Gastrocnemius medialis (tissue), 4 donors: Measurements from ENCODE around the gene SIPA1L2. TPM values are rescaled to one million over a fixed set of nuclear protein-coding genes. Genes with fewer than 3 reads are reported as not detected.

Source experiments
- ATAC-seq, 2 donors: fragments of 150-250 bp; one replicate each; pipeline ENCODE4 v1.9.1; 2016
- DNase-seq, 2 donors: peaks; one replicate each; pipeline ENCODE4 v3.0.0-alpha.2; 2019
- H3K27ac ChIP-seq, 4 donors: fragments of 200-600 bp; sonication (generic); 1 replicate in 1 of 4; 2 replicates in 3 of 4; pipeline ENCODE4 v1.5.1; 2016 to 2018; ENCODE audit warnings: mild to moderate bottlenecking in 2 of 4, moderate library complexity in 1 of 4
- H3K27me3 ChIP-seq, 3 donors: fragments of 200-600 bp; sonication (generic) in 2 of 3; 1 replicate in 1 of 3; 2 replicates in 2 of 3; pipeline versions ENCODE4 v1.5.1 to v1.6.0; 2016 to 2019; ENCODE audit warnings: mild to moderate bottlenecking in 1 of 3, moderate library complexity in 1 of 3
- H3K36me3 ChIP-seq, 2 donors: fragments of 200-600 bp; sonication (generic) in 1 of 2; one replicate each; pipeline ENCODE4 v1.5.1; 2017 to 2018
- H3K4me1 ChIP-seq, 2 donors: fragments of 200-600 bp; sonication (generic) in 1 of 2; one replicate each; pipeline ENCODE4 v1.5.1; 2016 to 2017; ENCODE audit warnings: mild to moderate bottlenecking in 2 of 2
- H3K4me3 ChIP-seq, 4 donors: fragments of 200-600 bp; sonication (generic) in 3 of 4; 1 replicate in 1 of 4; 2 replicates in 3 of 4; pipeline ENCODE4 v1.5.1; 2016 to 2019; ENCODE audit warnings: mild to moderate bottlenecking in 2 of 4
- H3K9me3 ChIP-seq, 3 donors: fragments of 200-600 bp; sonication (generic) in 2 of 3; 1 replicate in 1 of 3; 2 replicates in 2 of 3; pipeline ENCODE4 v1.5.1; 2016 to 2019
- CTCF ChIP-seq, 5 experiments: fragments of 450-650 bp in 3 of 5; fragments of 200-600 bp in 2 of 5; sonication (generic) in 2 of 5; IDR thresholded peaks in 4 of 5; conservative IDR thresholded peaks in 1 of 5; 1 replicate in 4 of 5; 2 replicates in 1 of 5; pipeline ENCODE4 v1.5.1; 2016 to 2019; ENCODE audit warnings: antibody characterized with exemption in 5 of 5, mild to moderate bottlenecking in 3 of 5, moderate library complexity in 3 of 5
- POLR2A ChIP-seq, 2 donors: fragments of 450-650 bp; IDR thresholded peaks; one replicate each; pipeline ENCODE4 v1.6.1; 2017; ENCODE audit warnings: antibody characterized with exemption in 2 of 2, mild to moderate bottlenecking in 2 of 2, moderate library complexity in 2 of 2
- in situ Hi-C, 4 donors: fragments of 200-750 bp; cut with MboI; loops; one replicate each; pipeline versions ENCODE4 v1.15.0 to v1.8.0; 2017; ENCODE audit warnings: low sequenced_read_pairs in 4 of 4
- intact Hi-C: fragments of 100-400 bp; cut with DNase I; formaldehyde crosslinking; loops from one replicate; pipeline ENCODE4 v1.15.1; 2023; ENCODE audit warnings: low total_unique reads
- total RNA-seq, 4 donors: library from RNA; depleted of rRNA; stranded (reverse); fragments of >200 nt; gene quantifications; one replicate each; pipeline versions ENCODE4 v1.1.0 to v1.2.3, GENCODE V29; 2016

SIPA1L2 gene
- total RNA-seq, 4 donors from 2014 or later, result 3.1 to 22.7 (median 3.9) TPM

- in situ Hi-C loops, result loop anchor here in 3 of 4 donors (25.0 kb wide), 3 partner anchors 319 to 781 kb away; partner anchors contain the start of gene NTPCR (in 2 of the 3)
- H3K27ac ChIP-seq, result no peak overlapping the region
- no peak for TF ChIP-seq POLR2A (IDR thresholded peaks at IDR 0.05)
- TF ChIP-seq CTCF (IDR thresholded peaks at IDR 0.05 in 4 of 5, conservative IDR thresholded peaks at IDR 0.05 in 1 of 5), result no peak
- H3K27me3 ChIP-seq, result no peaks in the 10 kb centered on the region
- ATAC-seq, result no peak
- H3K36me3 ChIP-seq, result no peaks in the 10 kb centered on the region
- no peak overlapping the region for H3K4me3 ChIP-seq
- no peaks in the 10 kb centered on the region for H3K9me3 ChIP-seq
- H3K4me1 ChIP-seq, result no peaks in the 10 kb centered on the region
- intact Hi-C loops, result no loop called here
- DNase-seq, result no peak
Observed at GRCh38 chr1:232643251-232643650, 13.3 kb upstream of the SIPA1L2 start.

DNA sequence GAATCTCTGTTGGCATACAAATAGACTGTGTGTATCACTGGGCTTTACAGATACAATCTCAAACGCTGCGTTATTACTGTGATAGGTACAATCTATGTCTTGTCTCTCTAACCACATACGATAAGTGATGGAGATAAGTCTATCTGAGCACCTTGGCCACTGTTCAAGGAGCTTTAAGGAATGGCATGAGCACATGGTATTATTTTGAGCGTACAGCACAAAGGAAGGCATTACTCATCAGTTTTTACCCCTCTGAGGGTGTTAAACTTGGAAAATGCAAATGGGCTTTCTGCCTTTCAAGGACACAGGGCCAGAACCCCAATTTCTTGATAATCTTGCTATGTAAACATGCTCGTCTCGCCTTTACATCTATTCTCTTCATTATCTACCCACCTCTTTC lies 11.6 kb upstream of the SIPA1L2 start:
- in situ Hi-C loops, result loop anchor here in 3 of 4 donors (25.0 kb wide), 3 partner anchors 321 to 779 kb away; partner anchors contain the start of gene NTPCR (in 2 of the 3)
- Histone ChIP-seq H3K36me3 (no peaks in the 10 kb centered on the region), H3K4me1 (no peaks in the 10 kb centered on the region), H3K9me3 (no peaks in the 10 kb centered on the region), H3K4me3 (no peak overlapping the region), H3K27ac (no peak overlapping the region), H3K27me3 (no peaks in the 10 kb centered on the region)
- intact Hi-C loops, result no loop called here
- DNase-seq (no peak), ATAC-seq (no peak)
- TF ChIP-seq POLR2A (IDR thresholded peaks at IDR 0.05) (no peak), CTCF (IDR thresholded peaks at IDR 0.05 in 4 of 5, conservative IDR thresholded peaks at IDR 0.05 in 1 of 5) (no peak)

- no peaks in the 10 kb centered on the region for H3K36me3 ChIP-seq
- H3K27ac ChIP-seq, result no peak overlapping the region
- DNase-seq (no peak), ATAC-seq (no peak)
- TF ChIP-seq CTCF (IDR thresholded peaks at IDR 0.05 in 4 of 5, conservative IDR thresholded peaks at IDR 0.05 in 1 of 5) (no peak), POLR2A (IDR thresholded peaks at IDR 0.05) (no peak)
- H3K9me3 ChIP-seq, result no peaks in the 10 kb centered on the region
- no peak overlapping the region for H3K4me3 ChIP-seq
- H3K27me3 ChIP-seq, result no peaks in the 10 kb centered on the region
- no peaks in the 10 kb centered on the region for H3K4me1 ChIP-seq
- in situ Hi-C loops (loop anchor here (5.0 to 25.0 kb wide), 8 partner anchors 156 to 774 kb away; partner anchors contain the start of gene NTPCR (in 2 of the 4)), intact Hi-C loops (no loop called here)
Observed at GRCh38 chr1:232636799-232637198, 6.9 kb upstream of the SIPA1L2 start.

DNA sequence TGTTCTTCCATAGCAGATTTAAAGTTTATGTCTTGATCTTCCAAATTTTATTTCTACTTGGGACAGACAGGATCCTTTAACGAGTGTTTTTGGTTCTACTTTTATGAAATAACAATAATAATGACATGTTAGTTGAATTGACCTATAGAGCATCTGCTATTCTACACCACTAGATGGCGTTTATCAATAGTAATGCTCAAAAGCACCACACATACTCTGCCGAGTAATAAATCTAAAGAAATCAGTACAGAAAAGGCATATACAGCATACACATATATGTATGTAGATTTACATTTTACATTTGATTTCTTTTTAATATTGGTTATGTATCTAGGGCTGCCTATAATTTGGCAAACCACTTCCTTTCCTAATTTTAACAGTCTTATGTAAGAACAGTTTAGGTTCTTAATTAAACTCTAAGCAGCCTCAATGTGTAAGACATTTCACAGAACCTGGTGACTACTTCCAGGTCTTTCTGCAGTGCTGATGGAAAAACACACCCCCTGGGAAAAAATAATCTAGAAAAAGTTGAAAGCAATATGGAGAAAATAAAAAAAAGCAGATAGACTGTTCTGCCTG lies 5.9 kb upstream of the SIPA1L2 start:
- Histone ChIP-seq H3K4me3 (no peak overlapping the region), H3K9me3 (no peaks in the 10 kb centered on the region), H3K27me3 (no peaks in the 10 kb centered on the region), H3K4me1 (peaks cover 0 to 3% of the 10 kb centered on the region in 2 donors), H3K27ac (no peak overlapping the region), H3K36me3 (no peaks in the 10 kb centered on the region)
- in situ Hi-C loops (loop anchor here (5.0 to 25.0 kb wide), 8 partner anchors 156 to 774 kb away; partner anchors contain the start of gene NTPCR (in 2 of the 4)), intact Hi-C loops (no loop called here)
- DNase-seq (no peak), ATAC-seq (peak; percentile 71 to 76)
- TF ChIP-seq POLR2A (IDR thresholded peaks at IDR 0.05) (no peak), CTCF (IDR thresholded peaks at IDR 0.05 in 4 of 5, conservative IDR thresholded peaks at IDR 0.05 in 1 of 5) (peak; percentile 47 to 85 (median 79))
